ENCODE measurements around the gene GAS6.

GRCh38 chr13:113776231-113777125 lies 87.4 kb downstream of the GAS6 start:
- TF ChIP-seq CTCF (IDR thresholded peaks at IDR 0.05), result no peak
- no peak for TF ChIP-seq POLR2A (IDR thresholded peaks at IDR 0.05)
